GM20431 (cell line): Measurements from ENCODE around the gene KRT73.

ENCODE experiments used
- in situ Hi-C: fragments of 300-500 bp; cut with MseI, MboI; formaldehyde crosslinking; loops from one replicate; pipeline ENCODE4 v1.15.0; 2020; ENCODE audit warnings: low sequenced_read_pairs; ENCODE audit not compliant: unreplicated experiment

KRT73 gene

DNA sequence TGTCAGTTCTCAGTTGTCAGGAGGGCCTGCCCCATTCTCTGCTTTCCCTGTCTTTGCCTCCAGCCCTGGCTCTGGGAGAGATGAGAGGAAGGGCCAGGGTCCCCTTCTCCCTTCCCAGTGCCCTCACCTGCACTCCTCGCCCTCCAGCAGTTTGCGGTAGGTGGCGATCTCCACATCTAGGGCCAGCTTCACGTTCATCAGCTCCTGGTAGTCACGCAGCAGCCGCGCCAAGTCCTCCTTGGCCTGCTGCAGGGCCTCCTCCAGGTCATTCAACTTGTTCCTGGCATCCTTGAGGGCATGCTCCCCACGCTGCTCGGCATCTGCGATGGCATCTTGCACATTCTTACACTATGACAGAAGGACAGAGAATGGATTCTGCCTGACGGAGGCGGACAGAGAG, 28.3 kb upstream of the KRT73 start:
- in situ Hi-C loops = no loop called here

DNA sequence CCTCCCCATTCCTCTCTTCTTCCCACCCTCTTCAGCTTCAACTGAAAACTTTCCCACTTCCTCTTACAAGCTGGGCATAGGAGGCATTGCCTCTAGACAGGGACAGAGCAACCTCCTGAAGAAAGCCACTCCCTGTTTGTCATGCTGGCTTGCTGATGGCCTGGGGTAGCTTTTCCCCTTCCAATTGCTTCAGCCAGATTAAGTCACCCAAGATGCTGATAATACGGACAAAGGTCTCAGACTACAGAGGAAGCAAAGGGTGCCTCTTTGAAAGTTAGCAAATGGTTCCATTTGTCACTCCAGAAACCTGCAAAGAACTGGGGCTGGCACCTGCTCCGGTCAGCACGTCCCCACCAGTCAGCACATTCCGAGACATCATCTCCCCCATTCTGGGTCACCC, 27.6 kb upstream of the KRT73 start:
- in situ Hi-C loops = no loop called here

DNA sequence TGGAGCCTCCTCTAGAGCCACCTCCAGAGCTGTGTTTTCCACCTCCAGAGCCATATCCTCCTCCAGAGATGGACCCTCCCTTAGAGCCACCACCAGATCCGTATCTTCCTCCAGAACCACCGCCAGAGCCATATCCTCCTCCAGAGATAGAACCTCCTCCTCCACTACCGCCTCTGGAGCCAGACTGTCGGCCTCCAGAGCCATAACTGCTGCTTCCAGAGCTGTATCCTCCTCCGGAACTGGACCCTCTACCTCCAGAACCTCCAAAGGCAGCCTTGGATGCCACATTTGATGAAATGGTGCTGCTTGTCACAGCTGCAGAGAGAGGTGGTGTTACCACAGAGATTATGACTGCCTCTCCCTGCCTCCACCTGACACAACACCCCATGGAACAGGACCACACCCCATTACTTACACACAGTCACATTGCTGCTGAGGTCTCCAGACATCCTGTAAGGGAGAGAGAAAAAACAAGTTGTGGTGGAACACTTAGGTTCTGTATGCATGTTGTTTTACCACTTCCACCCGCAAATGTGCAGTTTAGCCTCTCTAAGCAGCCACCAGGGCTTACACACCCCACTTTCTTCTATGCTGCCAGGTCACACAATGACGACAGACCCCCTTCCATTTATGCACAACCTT, 26.9 kb upstream of the KRT73 start:
- in situ Hi-C loops = no loop called here

- in situ Hi-C loops = no loop called here
Measured at GRCh38 chr12:52644078-52644415, 25.7 kb upstream of the KRT73 start.

- in situ Hi-C loops = no loop called here
Measured at GRCh38 chr12:52643233-52644077, 25.1 kb upstream of the KRT73 start.

DNA sequence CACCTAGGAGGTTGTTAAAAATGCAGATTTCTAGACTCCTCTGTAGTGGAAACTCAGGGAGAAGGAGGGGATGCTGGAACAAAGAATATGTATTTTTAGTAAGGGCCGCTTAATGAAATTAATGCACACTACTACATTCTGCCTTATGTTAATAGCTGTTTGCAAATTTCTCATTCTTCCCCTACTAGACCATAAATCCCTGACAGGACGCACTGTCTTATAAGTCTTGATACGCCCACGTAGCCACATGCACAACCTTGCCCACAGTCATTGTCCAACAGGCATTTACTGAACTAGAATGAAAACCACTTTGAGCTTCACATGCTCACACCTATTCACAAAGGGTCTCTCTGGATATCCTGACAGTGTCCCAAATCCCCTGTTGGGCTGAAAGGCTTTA, 23.1 kb upstream of the KRT73 start:
- in situ Hi-C loops = no loop called here

DNA sequence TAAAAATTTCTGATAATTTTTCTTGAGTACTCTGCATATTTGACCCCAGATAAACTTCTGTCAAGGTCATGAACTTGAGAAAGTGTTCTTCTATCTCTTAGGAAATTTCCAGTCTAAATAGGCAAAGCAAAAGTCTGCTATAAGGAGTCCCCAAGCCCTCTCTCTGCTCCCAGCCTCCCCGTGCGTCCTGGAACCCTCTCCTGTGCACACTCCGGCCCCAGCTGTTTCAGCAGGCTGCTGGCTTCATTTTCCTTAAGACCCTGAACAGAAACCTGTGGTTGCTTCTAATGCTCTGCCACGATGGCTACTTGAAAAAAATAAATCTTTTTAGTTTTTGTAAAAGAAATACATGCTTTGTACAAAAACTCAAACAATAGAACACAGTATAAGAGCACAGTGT, 18.9 kb upstream of the KRT73 start:
- in situ Hi-C loops = no loop called here

DNA sequence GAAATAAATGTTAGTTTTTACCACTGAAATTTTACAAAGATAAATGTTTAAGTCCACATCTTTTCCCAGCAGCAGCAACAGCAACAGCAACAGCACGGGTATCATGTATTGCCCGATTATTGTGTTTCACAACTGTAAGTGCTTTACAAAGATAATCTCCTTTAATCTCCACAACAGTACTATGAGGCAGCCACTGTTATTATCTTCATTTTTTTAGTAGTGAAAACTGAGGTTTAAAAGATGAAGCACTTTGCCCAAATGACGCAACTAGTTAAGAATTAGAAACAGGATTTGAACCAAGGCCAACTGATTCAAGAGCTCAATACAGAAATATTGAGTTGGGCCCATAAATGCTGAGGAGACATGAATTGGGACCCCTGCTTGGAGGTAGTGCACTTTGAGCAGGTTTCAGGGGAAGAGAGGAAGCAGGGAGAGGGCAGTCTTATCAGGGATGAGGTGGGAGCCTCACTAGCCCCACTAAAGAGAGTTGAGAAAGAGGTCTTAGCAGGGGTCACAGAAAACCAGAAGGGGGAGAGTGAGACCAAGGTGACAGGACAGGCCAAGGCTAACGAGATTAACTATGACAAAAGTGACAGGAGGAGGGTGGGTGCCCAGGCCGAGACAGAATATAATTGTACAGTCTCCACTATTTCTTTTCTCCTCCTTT, 18.4 kb upstream of the KRT73 start:
- in situ Hi-C loops = no loop called here

DNA sequence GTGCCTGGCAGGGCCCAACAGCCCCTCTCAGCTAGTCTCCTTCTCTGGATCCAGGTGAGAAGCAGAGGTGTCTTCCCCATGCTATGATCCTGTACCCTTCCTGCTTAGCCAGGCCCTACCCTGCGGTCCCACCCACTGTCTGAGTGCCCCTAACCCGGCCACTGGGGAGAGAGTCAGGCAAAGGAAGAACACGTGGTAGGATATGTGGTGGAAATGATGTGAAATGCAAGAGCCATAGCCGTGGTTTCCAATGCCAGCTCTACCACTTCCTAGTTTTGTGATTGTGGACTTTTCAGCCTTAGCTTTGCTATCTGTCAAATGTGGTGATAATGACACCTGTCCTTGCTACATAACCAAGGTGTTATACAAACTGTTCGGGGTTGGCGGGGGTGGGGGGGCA, 17.8 kb upstream of the KRT73 start:
- in situ Hi-C loops = no loop called here

DNA sequence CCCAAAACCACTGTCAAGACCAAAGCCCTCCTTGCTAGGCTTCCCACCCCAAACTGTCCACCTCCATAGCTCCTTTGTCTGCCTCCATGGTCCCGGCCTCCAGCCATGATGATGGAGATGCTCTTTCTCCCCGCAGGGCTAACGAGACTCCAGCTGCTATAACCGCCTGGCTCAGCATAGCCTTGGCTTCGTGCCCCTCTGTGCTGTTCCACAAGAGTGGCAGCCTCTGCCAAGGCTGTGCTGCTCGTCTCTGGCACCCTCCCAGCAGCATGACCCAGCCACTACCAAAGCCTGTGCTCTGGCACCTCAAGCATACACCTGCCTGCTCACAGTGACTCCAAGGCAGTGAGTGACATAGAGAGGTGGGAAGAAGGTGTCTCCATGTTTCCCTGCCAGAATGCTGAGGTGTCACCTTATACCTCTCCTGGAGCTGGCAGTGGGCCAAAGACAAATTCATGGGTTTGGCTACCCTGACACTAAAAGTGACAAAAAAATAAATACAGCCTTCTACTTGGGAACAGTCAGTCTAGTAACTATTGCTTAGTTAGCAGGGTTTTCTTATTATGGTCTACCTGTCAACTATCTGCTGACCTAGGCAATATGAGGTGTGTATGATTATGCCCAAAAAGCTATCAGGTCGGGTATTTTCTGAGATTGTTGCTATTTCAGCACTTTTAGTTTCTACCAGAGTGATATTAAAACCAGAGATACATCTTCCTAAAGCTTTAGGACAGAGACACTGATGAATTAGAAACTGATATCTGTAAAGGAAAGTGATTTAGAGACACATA, 16.1 kb upstream of the KRT73 start:
- in situ Hi-C loops = no loop called here

DNA sequence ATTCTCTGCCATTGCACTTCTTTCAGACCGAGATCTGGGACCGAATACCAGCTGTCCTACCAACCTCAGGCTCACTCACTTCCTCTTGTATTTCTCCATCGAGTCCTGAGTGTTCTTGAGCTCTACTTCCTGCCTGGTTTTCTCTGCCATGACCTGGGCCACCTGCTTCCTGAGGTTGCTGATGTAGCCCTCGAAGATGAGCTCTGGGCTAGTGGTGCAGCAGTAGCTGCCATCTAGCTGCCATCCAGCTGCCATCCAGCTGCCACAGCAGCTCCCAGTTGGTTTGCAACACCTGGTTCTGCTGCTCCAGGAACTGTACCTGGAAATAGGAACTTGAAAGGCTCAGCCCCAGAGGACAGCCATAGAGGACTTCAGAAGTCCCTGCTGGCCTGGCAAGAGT, 15.0 kb upstream of the KRT73 start:
- in situ Hi-C loops = no loop called here

DNA sequence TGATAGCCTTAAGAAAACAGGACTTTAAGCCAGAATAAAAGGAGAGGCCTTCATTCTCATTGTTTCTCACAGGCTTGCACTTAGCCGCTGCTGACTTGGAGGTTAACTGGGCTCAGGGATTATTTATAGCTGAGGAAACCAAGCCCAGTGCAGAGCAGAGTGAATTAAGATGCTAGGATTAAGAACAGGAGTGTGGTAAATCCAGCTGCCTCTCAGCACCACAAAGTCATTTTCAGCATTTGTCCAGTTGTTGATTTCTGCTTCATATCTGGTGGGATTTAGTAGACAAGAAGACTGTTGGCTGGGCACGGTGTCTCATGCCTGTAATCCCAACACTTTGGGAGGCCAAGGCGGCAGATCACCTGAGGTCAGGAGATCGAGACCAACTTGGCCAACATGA, 14.3 kb upstream of the KRT73 start:
- in situ Hi-C loops = no loop called here

GRCh38 chr12:52631676-52632459, 13.5 kb upstream of the KRT73 start:
- in situ Hi-C loops = no loop called here

DNA sequence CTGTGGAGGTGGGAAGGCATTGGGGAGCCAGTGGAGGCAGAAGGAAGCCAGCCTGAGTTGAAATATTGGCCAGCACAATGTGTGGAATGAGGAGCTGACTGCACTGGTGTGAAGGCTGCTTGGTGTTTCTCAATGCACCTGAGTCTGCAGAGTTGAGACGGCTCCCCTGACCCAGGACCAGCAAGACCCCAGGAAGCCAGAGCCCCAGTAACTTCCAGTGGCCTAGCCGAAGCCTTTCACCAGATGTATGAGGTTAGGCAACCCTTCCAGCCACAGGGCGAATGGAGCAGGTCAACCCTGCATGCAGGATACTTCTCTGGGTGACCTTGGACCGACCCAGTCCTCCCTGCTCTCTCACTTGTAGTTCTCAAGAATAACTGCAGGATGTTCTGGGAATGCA, 12.9 kb upstream of the KRT73 start:
- in situ Hi-C loops = no loop called here

DNA sequence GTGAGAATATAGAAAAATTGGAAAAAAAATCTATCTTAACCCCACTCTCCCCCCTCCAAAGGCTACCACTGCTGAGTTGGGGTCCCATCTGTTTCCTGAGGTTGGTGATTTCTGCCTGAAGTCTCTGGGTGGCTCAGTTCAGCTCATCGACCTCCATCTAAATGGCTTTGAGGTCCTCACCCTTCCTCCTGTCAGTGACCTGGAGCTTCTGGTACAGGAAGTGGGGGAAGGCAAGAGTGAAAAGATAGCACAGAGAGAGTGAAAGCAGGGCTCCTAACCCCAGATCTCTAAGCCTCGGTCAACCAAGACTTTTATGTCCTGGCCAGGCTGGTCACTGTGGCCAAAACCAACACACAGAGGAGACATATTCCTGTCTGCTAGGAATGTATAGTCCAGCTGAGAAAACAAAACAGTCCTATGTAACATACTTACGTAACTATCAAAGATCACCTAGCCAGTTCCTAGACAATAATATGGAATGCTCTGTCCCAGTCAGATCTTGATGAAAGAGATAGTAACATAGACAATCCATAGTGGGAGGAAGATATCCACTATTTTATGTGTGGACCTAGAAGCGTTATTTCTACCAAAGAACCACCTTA, 12.3 kb upstream of the KRT73 start:
- in situ Hi-C loops = no loop called here

GRCh38 chr12:52630008-52630500, 11.7 kb upstream of the KRT73 start:
- in situ Hi-C loops = no loop called here

DNA sequence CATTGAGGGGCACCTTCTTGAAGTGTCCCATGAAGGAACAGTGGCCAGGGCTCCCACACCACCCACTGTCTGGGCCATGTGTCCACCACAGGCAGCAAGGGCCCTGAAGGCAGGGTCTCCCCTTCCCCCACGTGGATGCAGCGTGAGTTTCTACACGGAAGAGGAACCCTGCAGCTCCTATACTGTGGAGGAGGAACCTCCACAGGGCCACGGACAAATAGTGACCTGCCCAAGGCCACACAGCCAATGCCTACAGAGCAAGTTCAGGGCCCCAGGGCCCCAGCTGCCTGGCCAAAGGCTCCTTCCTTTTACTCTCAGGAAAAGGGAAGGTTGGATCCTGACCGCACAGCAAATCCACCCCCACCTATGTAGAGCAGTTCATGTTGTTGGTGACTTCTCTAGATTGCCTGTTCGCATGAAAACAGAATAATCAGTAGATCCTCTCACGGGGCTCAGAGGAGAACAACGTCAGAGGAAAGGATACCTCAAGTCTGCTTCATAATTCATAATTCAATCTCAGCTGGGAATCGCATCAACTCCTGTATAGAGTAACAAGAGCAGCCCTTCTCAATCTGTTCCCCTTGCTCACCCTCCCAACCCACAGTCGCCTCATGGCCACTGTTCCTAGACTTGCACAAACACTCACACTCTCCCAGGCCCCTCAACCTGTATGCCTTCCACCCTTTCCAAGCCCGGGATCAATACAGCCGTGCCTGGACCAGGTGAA, 11.1 kb upstream of the KRT73 start:
- in situ Hi-C loops = no loop called here

- in situ Hi-C loops = no loop called here
Measured at GRCh38 chr12:52628841-52629240, 10.5 kb upstream of the KRT73 start.

GRCh38 chr12:52628111-52628507, 9.8 kb upstream of the KRT73 start:
- in situ Hi-C loops = no loop called here
